Cerebellar nuclear complex (tissue), 1 donor: ENCODE measurements around the gene PPM1M.

Source experiments
- DNase-seq, 2 experiments: peaks; one replicate each; lab custom pipeline; 2025; lab: John Stamatoyannopoulos, UW

PPM1M gene

GRCh38 chr3:52245322-52246263, at the start of gene PPM1M:
PPM1M (plus strand) TSS chr3:52245759; CDS start chr3:52245825, 66 bp downstream.
- DNase-seq, result no peak

GRCh38 chr3:52195823-52196331, 49.7 kb upstream of the PPM1M start:
- DNase-seq, result no peak

GRCh38 chr3:52196977-52197376, 48.6 kb upstream of the PPM1M start:
- no peak for DNase-seq

GRCh38 chr3:52197499-52197841, 48.1 kb upstream of the PPM1M start:
- DNase-seq, result no peak

GRCh38 chr3:52197842-52198625, 47.5 kb upstream of the PPM1M start, which contains the start of gene ALAS1:
ALAS1 (plus strand) TSS chr3:52198160; CDS start chr3:52199242, 1,082 bp downstream.
- DNase-seq, result peak in 1 of 2 experiments; percentile 63

- DNase-seq, result no peak
Observed at GRCh38 chr3:52198643-52199608, 46.6 kb upstream of the PPM1M start.

- no peak for DNase-seq
Observed at GRCh38 chr3:52200981-52201679, 44.4 kb upstream of the PPM1M start.

GRCh38 chr3:52202384-52203077, 43.0 kb upstream of the PPM1M start:
- DNase-seq, result peak; percentile 94

- no peak for DNase-seq
Observed at GRCh38 chr3:52203701-52204100, 41.9 kb upstream of the PPM1M start.

- no peak for DNase-seq
Observed at GRCh38 chr3:52204337-52205073, 41.1 kb upstream of the PPM1M start.

- peak; percentile 24 to 57 for DNase-seq
Observed at GRCh38 chr3:52205727-52206372, 39.7 kb upstream of the PPM1M start.

- no peak for DNase-seq
Observed at GRCh38 chr3:52208556-52208955, 37.0 kb upstream of the PPM1M start.

GRCh38 chr3:52210037-52210436, 35.5 kb upstream of the PPM1M start:
- no peak for DNase-seq

- DNase-seq, result no peak
Observed at GRCh38 chr3:52210550-52211046, 35.0 kb upstream of the PPM1M start.

- no peak for DNase-seq
Observed at GRCh38 chr3:52211268-52211891, 34.2 kb upstream of the PPM1M start.

GRCh38 chr3:52213005-52213404, 32.6 kb upstream of the PPM1M start:
- no peak for DNase-seq

GRCh38 chr3:52213901-52214300, 31.7 kb upstream of the PPM1M start:
- no peak for DNase-seq

- DNase-seq, result no peak
Observed at GRCh38 chr3:52215351-52215750, 30.2 kb upstream of the PPM1M start.
